Fibroblast of lung (primary cell): ENCODE data around the gene DRC7. TPM values are rescaled to one million over a fixed set of nuclear protein-coding genes. Genes with fewer than 3 reads are reported as not detected.

ENCODE experiments used
- DNase-seq, 2 donors: peaks; one replicate each; pipeline versions ENCODE4 v3.0.0 to v3.0.0-alpha.2; 2010; ENCODE audit warnings: low read depth in 2 of 2
- H2AFZ ChIP-seq: 2 replicates; pipeline ENCODE4 v1.5.1; 2012; ENCODE audit warnings: low read length, control low read depth, inconsistent platforms
- H3K27ac ChIP-seq: 2 replicates; pipeline ENCODE4 v1.5.1; 2011; ENCODE audit warnings: low read length, control low read depth; ENCODE audit not compliant: insufficient read depth
- H3K27me3 ChIP-seq: 2 replicates; pipeline ENCODE4 v1.5.1; 2011; ENCODE audit warnings: mild to moderate bottlenecking, low read length; ENCODE audit not compliant: control insufficient read depth, insufficient read depth
- H3K36me3 ChIP-seq: 2 replicates; pipeline ENCODE4 v1.5.1; 2011; ENCODE audit warnings: low read length; ENCODE audit not compliant: control insufficient read depth, insufficient read depth
- H3K4me1 ChIP-seq: 2 replicates; pipeline ENCODE4 v1.5.1; 2011; ENCODE audit warnings: low read length; ENCODE audit not compliant: control insufficient read depth, insufficient read depth; ENCODE audit errors: extremely low read depth
- H3K4me2 ChIP-seq: 2 replicates; pipeline ENCODE4 v1.5.1; 2011; ENCODE audit warnings: low read length, control low read depth; ENCODE audit not compliant: insufficient read depth; ENCODE audit errors: extremely low read depth
- H3K4me3 ChIP-seq, 4 experiments: fragments of 200-600 bp in 1 of 4; sonication (generic) in 1 of 4; replicated peaks in 1 of 4; 2 replicates each; pipeline ENCODE4 v1.5.1; 2011 to 2016; ENCODE audit warnings: low read length in 4 of 4, low read depth in 3 of 4, mild to moderate bottlenecking in 3 of 4, control low read depth in 2 of 4, inconsistent platforms in 1 of 4, mixed read lengths in 1 of 4; ENCODE audit not compliant: insufficient read depth in 1 of 4; ENCODE audit errors: control extremely low read depth in 1 of 4
- H3K79me2 ChIP-seq: 2 replicates; pipeline ENCODE4 v1.5.1; 2012; ENCODE audit warnings: mild to moderate bottlenecking, low read length, inconsistent platforms; ENCODE audit not compliant: control insufficient read depth, insufficient read depth
- H3K9ac ChIP-seq: 2 replicates; pipeline ENCODE4 v1.5.1; 2011; ENCODE audit warnings: mild to moderate bottlenecking, low read length, control low read depth; ENCODE audit not compliant: insufficient read depth
- H3K9me3 ChIP-seq: 2 replicates; pipeline ENCODE4 v1.5.1; 2012; ENCODE audit warnings: low read depth, low read length; ENCODE audit not compliant: control insufficient read depth, insufficient read depth
- H4K20me1 ChIP-seq: 2 replicates; pipeline ENCODE4 v1.5.1; 2011; ENCODE audit warnings: low read length; ENCODE audit not compliant: control insufficient read depth, insufficient read depth; ENCODE audit errors: extremely low read depth
- CTCF ChIP-seq, 2 donors: IDR thresholded peaks in 1 of 2; conservative IDR thresholded peaks in 1 of 2; 1 replicate in 1 of 2; 2 replicates in 1 of 2; pipeline ENCODE4 v1.5.1; 2011 to 2012; ENCODE audit warnings: low read length in 2 of 2, control low read depth in 1 of 2, inconsistent platforms in 1 of 2, low read depth in 1 of 2, mild to moderate bottlenecking in 1 of 2
- EZH2 ChIP-seq: IDR thresholded peaks from 2 replicates; pipeline ENCODE4 v1.5.1; 2012; ENCODE audit warnings: low read length, control low read depth, mild to moderate bottlenecking; ENCODE audit errors: missing control alignments
- polyA plus RNA-seq, 2 donors: library from polyadenylated mRNA; depleted of rRNA in 1 of 2; stranded (reverse) in 1 of 2; unstranded in 1 of 2; fragments of >200 nt; gene quantifications; 2 replicates each; pipeline ENCODE4 v1.2.1, GENCODE V29; 2011 to 2012; ENCODE audit warnings: missing spikeins in 1 of 2
- total RNA-seq: library from RNA; depleted of rRNA; stranded (reverse); fragments of >200 nt; gene quantifications from 2 replicates; pipeline ENCODE4 v1.2.1, GENCODE V29; 2014

DRC7 gene
- total and polyA plus RNA-seq, 2 donors (not counting 1 experiment from before 2014, with no cell fraction given) = not detected

GRCh38 chr16:57680842-57681375 lies 13.7 kb upstream of the DRC7 start:
- Histone ChIP-seq H4K20me1 (no peaks in the 10 kb centered on the region), H3K36me3 (no peaks in the 10 kb centered on the region), H3K4me1 (no peaks in the 10 kb centered on the region), H3K4me2 (no peak overlapping the region), H3K79me2 (no peaks in the 10 kb centered on the region), H3K27me3 (peaks cover 4% of the 10 kb centered on the region), H3K27ac (no peak overlapping the region), H3K9me3 (no peaks in the 10 kb centered on the region), H2AFZ (no peak overlapping the region), H3K4me3 (no peak overlapping the region), H3K9ac (no peak overlapping the region)
- DNase-seq = no peak
- no peak for TF ChIP-seq EZH2
- no peak for TF ChIP-seq CTCF (conservative IDR thresholded peaks at IDR 0.05 in 1 of 2, IDR thresholded peaks at IDR 0.05 in 1 of 2; ENCODE audit: low read depth in 1 of 2, low read length in 2 of 2)

- no peaks in the 10 kb centered on the region for H4K20me1 ChIP-seq
- DNase-seq = no peak
- H3K79me2 ChIP-seq = no peaks in the 10 kb centered on the region
- TF ChIP-seq EZH2 (no peak), CTCF (conservative IDR thresholded peaks at IDR 0.05 in 1 of 2, IDR thresholded peaks at IDR 0.05 in 1 of 2; ENCODE audit: low read depth in 1 of 2, low read length in 2 of 2) (no peak)
- no peaks in the 10 kb centered on the region for H3K4me1 ChIP-seq
- no peak overlapping the region for H3K4me3 ChIP-seq
- no peak overlapping the region for H3K27ac ChIP-seq
- peaks cover 8% of the 10 kb centered on the region for H3K27me3 ChIP-seq
- H3K9me3 ChIP-seq = no peaks in the 10 kb centered on the region
- no peak overlapping the region for H2AFZ ChIP-seq
- H3K36me3 ChIP-seq = no peaks in the 10 kb centered on the region
- no peak overlapping the region for H3K9ac ChIP-seq
- no peak overlapping the region for H3K4me2 ChIP-seq
These were observed 12.5 kb upstream of the DRC7 start for GRCh38 chr16:57681950-57682728.

- Histone ChIP-seq H3K9ac (no peak overlapping the region), H3K27ac (no peak overlapping the region), H3K4me1 (no peaks in the 10 kb centered on the region), H3K4me2 (no peak overlapping the region), H3K79me2 (no peaks in the 10 kb centered on the region), H3K27me3 (peaks cover 8% of the 10 kb centered on the region), H3K4me3 (no peak overlapping the region), H4K20me1 (no peaks in the 10 kb centered on the region), H3K9me3 (no peaks in the 10 kb centered on the region), H3K36me3 (no peaks in the 10 kb centered on the region), H2AFZ (no peak overlapping the region)
- TF ChIP-seq EZH2 (no peak), CTCF (conservative IDR thresholded peaks at IDR 0.05 in 1 of 2, IDR thresholded peaks at IDR 0.05 in 1 of 2; ENCODE audit: low read depth in 1 of 2, low read length in 2 of 2) (no peak)
- no peak for DNase-seq
These were observed 11.6 kb upstream of the DRC7 start for GRCh38 chr16:57682809-57683635.
